ENCODE measurements around the gene HES7.
"Not testable (repeated sequence)": the region's sequence is repeated elsewhere in the genome, so short reads cannot be mapped to it uniquely, and the experiment has no call there.

Gene HES7

GRCh38 chr17:8105957-8106398, 17.9 kb downstream of the HES7 start:
- in situ Hi-C loops (cut with MboI; ENCODE audit: low sequenced_read_pairs): no loop called here

- in situ Hi-C loops (cut with MboI; ENCODE audit: low sequenced_read_pairs): no loop called here
Measured at GRCh38 chr17:8104911-8105310, 19.0 kb downstream of the HES7 start.

GRCh38 chr17:8103549-8103948, 20.4 kb downstream of the HES7 start:
- in situ Hi-C loops (cut with MboI; ENCODE audit: low sequenced_read_pairs): no loop called here

- in situ Hi-C loops (cut with MboI; ENCODE audit: low sequenced_read_pairs): no loop called here
Measured at GRCh38 chr17:8101721-8102120, 22.2 kb downstream of the HES7 start.

- in situ Hi-C loops (cut with MboI; ENCODE audit: low sequenced_read_pairs): no loop called here
Measured at GRCh38 chr17:8100763-8101162, 23.1 kb downstream of the HES7 start.

GRCh38 chr17:8100111-8100510, 23.8 kb downstream of the HES7 start:
- in situ Hi-C loops (cut with MboI; ENCODE audit: low sequenced_read_pairs): no loop called here

- in situ Hi-C loops (cut with MboI; ENCODE audit: low sequenced_read_pairs): no loop called here
Measured at GRCh38 chr17:8096541-8096940, 27.4 kb downstream of the HES7 start.

- in situ Hi-C loops (cut with MboI; ENCODE audit: low sequenced_read_pairs): no loop called here
Measured at GRCh38 chr17:8095361-8095760, 28.5 kb downstream of the HES7 start.

- in situ Hi-C loops (cut with MboI; ENCODE audit: low sequenced_read_pairs): no loop called here
Measured at GRCh38 chr17:8091033-8091687, 32.7 kb downstream of the HES7 start.

GRCh38 chr17:8089728-8090127, 34.2 kb downstream of the HES7 start:
- in situ Hi-C loops (cut with MboI; ENCODE audit: low sequenced_read_pairs): no loop called here

GRCh38 chr17:8087952-8088230, 36.0 kb downstream of the HES7 start:
- in situ Hi-C loops (cut with MboI; ENCODE audit: low sequenced_read_pairs): no loop called here

- in situ Hi-C loops (cut with MboI; ENCODE audit: low sequenced_read_pairs): no loop called here
Measured at GRCh38 chr17:8087075-8087951, 36.6 kb downstream of the HES7 start, which contains the start of gene ALOX12B. ALOX12B (minus strand) TSS chr17:8087716; CDS start chr17:8087442, 274 bp downstream.

GRCh38 chr17:8084250-8084649, 39.7 kb downstream of the HES7 start:
- in situ Hi-C loops (cut with MboI; ENCODE audit: low sequenced_read_pairs): no loop called here

GRCh38 chr17:8082292-8082691, 41.6 kb downstream of the HES7 start:
- in situ Hi-C loops (cut with MboI; ENCODE audit: low sequenced_read_pairs): no loop called here

- in situ Hi-C loops (cut with MboI; ENCODE audit: low sequenced_read_pairs): no loop called here
Measured at GRCh38 chr17:8081876-8082275, 42.0 kb downstream of the HES7 start.

- in situ Hi-C loops (cut with MboI; ENCODE audit: low sequenced_read_pairs): no loop called here
Measured at GRCh38 chr17:8080799-8081219, 43.1 kb downstream of the HES7 start.

GRCh38 chr17:8080208-8080798, 43.6 kb downstream of the HES7 start:
- in situ Hi-C loops (cut with MboI; ENCODE audit: low sequenced_read_pairs): no loop called here

- in situ Hi-C loops (cut with MboI; ENCODE audit: low sequenced_read_pairs): no loop called here
Measured at GRCh38 chr17:8079291-8080207, 44.4 kb downstream of the HES7 start.

GRCh38 chr17:8077939-8078338, 46.0 kb downstream of the HES7 start:
- in situ Hi-C loops (cut with MboI; ENCODE audit: low sequenced_read_pairs): not testable (repeated sequence)

- in situ Hi-C loops (cut with MboI; ENCODE audit: low sequenced_read_pairs): no loop called here
Measured at GRCh38 chr17:8076502-8077266, 47.2 kb downstream of the HES7 start.

Data from HL-60/S4 treated with phorbol 12-myristate 13-acetate at 8.2 ng/mL for 4 days and 3 days (cell line).